Psoas muscle (tissue), 8 donors: ENCODE measurements around the gene C20orf202. TPM values are rescaled to one million over a fixed set of nuclear protein-coding genes. Genes with fewer than 3 reads are reported as not detected.

ENCODE experiments used
- ATAC-seq, 4 donors: fragments of 200-7000 bp; cut with Tn5 transposase; one replicate each; pipeline ENCODE4 v1.9.1; 2020; ENCODE audit warnings: moderate library complexity in 3 of 4, mild to moderate bottlenecking in 2 of 4
- DNase-seq, 2 donors: peaks; one replicate each; pipeline ENCODE4 v3.0.0-alpha.2; 2020
- H3K27ac ChIP-seq: fragments of 200-600 bp; one replicate; pipeline ENCODE4 v1.8.0; 2022
- H3K27me3 ChIP-seq, 3 donors: fragments of 200-600 bp in 1 of 3; one replicate each; pipeline versions ENCODE4 v1.6.1 to v1.8.0; 2013 to 2022; ENCODE audit warnings: low read length in 2 of 3, mild to moderate bottlenecking in 2 of 3, moderate library complexity in 1 of 3; ENCODE audit not compliant: insufficient read depth in 3 of 3
- H3K36me3 ChIP-seq, 2 donors: fragments of 200-600 bp in 1 of 2; one replicate each; pipeline versions ENCODE4 v1.6.1 to v1.8.0; 2013 to 2022; ENCODE audit warnings: low read depth in 1 of 2, mild to moderate bottlenecking in 1 of 2, moderate library complexity in 1 of 2; ENCODE audit not compliant: insufficient read depth in 1 of 2
- H3K4me1 ChIP-seq: fragments of 200-600 bp; one replicate; pipeline ENCODE4 v1.8.0; 2022
- H3K4me3 ChIP-seq: fragments of 200-600 bp; one replicate; pipeline ENCODE4 v1.8.0; 2022; ENCODE audit warnings: mild to moderate bottlenecking
- H3K9me3 ChIP-seq: fragments of 200-600 bp; one replicate; pipeline ENCODE4 v1.8.0; 2022
- CTCF ChIP-seq: fragments of 200-600 bp; IDR thresholded peaks from one replicate; pipeline ENCODE4 v1.8.0; 2022; ENCODE audit warnings: antibody characterized with exemption
- WGBS, 3 donors: extraction: QIAGEN DNeasy Blood & Tissue Kit; methylation state at CpG; one replicate each; pipeline versions ENCODE4 v1.1.6 to v1.1.7; 2013; 5-methylcytosine and 5-hydroxymethylcytosine counted together
- intact Hi-C, 2 donors: fragments of 100-400 bp; cut with DNase I; formaldehyde crosslinking; loops; one replicate each; pipeline versions ENCODE4 v1.11.0 to v1.14.2; 2022
- polyA plus RNA-seq, 3 donors: library from polyadenylated mRNA; stranded (reverse); fragments of 200-250 nt; gene quantifications; one replicate each; pipeline ENCODE4 v1.2.3, GENCODE V29; 2013
- total RNA-seq, 4 donors: library from RNA; stranded (reverse); fragmentation: NEBNext Ultra II Directional in 2 of 4; extraction: Animal tissue kit (Norgen Biotek cat#: 25700) in 2 of 4; gene quantifications; one replicate each; pipeline versions ENCODE4 v1.2.1 to v1.2.4, GENCODE V29; 2021 to 2023
- donor health status: healthy with polysubstance abuse.
- donor health status: DM: no; HTN: no; CAD: no; lungs with moderate emphysema.
- donor health status: Bipolar disorder and iron deficiency.
- donor health status: healthy.
- donor health status: DM: yes; HTN: yes; CAD: no.
- donor health status: DM: no; HTN: no; CAD: no.
- donor health status: DM: no; HTN: no; CAD: no.
- donor health status: DM: yes; HTN: yes; CAD: no.

The C20orf202 gene
- total and polyA plus RNA-seq, 7 donors: 0.05 to 0.32 (median 0.12) TPM; not detected in 1

DNA sequence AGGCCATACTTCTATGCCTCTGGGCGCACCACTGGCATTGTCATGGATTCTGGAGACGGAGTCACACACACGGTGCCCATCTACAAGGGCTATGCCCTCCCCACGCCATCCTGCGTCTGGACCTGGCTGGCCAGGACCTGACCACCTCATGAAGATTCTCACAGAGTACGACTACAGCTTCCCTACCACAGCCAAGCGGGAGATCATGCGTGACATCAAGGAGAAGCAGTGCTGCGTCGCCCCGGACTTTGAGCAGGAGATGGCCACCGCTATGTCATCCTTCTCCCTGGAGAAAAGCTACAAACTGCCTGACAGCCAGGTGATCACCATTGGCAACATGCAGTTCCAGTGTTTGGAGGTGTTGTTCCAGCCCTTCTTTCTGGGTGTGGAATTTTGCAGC lies 42.3 kb upstream of the C20orf202 start:
- DNase-seq (no peak), ATAC-seq (no peak)
- Histone ChIP-seq H3K9me3 (no peaks in the 10 kb centered on the region), H3K27me3 (no peaks in the 10 kb centered on the region), H3K4me3 (no peak overlapping the region), H3K36me3 (peaks cover 10 to 79% of the 10 kb centered on the region in 2 donors), H3K4me1 (no peaks in the 10 kb centered on the region), H3K27ac (no peak overlapping the region)
- intact Hi-C loops: no loop called here
- no peak for TF ChIP-seq CTCF
- WGBS, 3 donors: 97 to 98% (median 98%) methylated on average over 12 of the region's 12 CpGs

DNA sequence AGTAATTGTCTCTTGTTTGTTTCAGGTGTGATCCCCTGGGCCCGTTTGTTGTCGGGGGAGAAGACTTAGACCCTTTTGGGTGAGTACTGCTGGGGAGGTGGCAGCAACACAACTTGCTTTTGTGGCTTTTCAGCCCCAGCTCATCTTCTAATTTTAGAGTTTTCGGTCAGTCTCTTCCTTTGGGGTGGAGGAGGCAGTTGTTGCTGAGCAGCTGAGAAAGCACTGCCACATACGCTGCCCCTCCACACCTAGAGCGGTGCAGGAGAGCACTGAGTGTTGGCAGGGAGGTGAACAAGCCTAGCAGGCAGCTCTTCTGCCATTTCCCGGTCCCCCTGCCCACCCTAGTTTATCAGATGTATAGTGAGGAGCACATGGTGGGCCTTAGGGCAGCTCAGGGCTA lies 40.1 kb upstream of the C20orf202 start:
- intact Hi-C loops: no loop called here
- Histone ChIP-seq H3K4me3 (no peak overlapping the region), H3K4me1 (no peaks in the 10 kb centered on the region), H3K27ac (no peak overlapping the region), H3K9me3 (no peaks in the 10 kb centered on the region), H3K36me3 (peaks cover 12 to 89% of the 10 kb centered on the region in 2 donors), H3K27me3 (no peaks in the 10 kb centered on the region)
- 93 to 97% (median 94%) methylated on average over 6 of the region's 6 CpGs for whole genome bisulfite sequencing, 3 donors
- no peak for TF ChIP-seq CTCF
- ATAC-seq (no peak), DNase-seq (no peak)

DNA sequence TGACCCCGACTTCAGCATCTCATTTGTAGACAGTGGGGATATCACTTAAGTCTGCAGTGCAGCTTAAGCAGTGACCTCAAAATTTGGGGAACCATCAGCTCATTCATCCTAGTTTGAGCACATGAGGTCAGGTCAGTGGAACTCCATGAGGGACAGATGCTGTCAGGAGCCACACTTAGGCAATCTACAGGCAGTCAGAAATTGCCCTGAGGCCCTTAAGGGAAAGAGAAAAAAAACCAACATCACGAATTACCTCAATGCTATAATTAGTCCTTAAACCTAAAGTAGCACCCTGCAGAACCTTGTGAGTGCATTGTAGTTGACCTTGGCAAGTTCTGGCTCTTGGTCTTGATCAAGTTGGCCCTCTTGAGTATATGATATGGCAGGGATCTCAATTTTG lies 39.6 kb upstream of the C20orf202 start:
- H3K4me1 ChIP-seq: no peaks in the 10 kb centered on the region
- DNase-seq (no peak), ATAC-seq (no peak)
- peaks cover 14 to 94% of the 10 kb centered on the region in 2 donors for H3K36me3 ChIP-seq
- intact Hi-C loops: no loop called here
- no peaks in the 10 kb centered on the region for H3K27me3 ChIP-seq
- H3K4me3 ChIP-seq: no peak overlapping the region
- no peak for TF ChIP-seq CTCF
- no peak overlapping the region for H3K27ac ChIP-seq
- no peaks in the 10 kb centered on the region for H3K9me3 ChIP-seq
- 70 to 76% (median 72%) methylated on average over 2 of the region's 2 CpGs for WGBS, 3 donors

GRCh38 chr20:1164871-1165270 lies 38.4 kb upstream of the C20orf202 start:
- H3K4me3 ChIP-seq: no peak overlapping the region
- H3K36me3 ChIP-seq: peaks cover 19 to 99% of the 10 kb centered on the region in 2 donors
- 94 to 98% (median 95%) methylated on average over 7 of the region's 7 CpGs for WGBS, 3 donors
- intact Hi-C loops: no loop called here
- DNase-seq: no peak
- no peak overlapping the region for H3K27ac ChIP-seq
- no peaks in the 10 kb centered on the region for H3K4me1 ChIP-seq
- no peaks in the 10 kb centered on the region for H3K27me3 ChIP-seq
- H3K9me3 ChIP-seq: no peaks in the 10 kb centered on the region
- no peak for ATAC-seq
- no peak for TF ChIP-seq CTCF

GRCh38 chr20:1165521-1165920 lies 37.7 kb upstream of the C20orf202 start:
- ATAC-seq (no peak), DNase-seq (no peak)
- intact Hi-C loops: no loop called here
- Histone ChIP-seq H3K9me3 (no peaks in the 10 kb centered on the region), H3K4me1 (no peaks in the 10 kb centered on the region), H3K27me3 (no peaks in the 10 kb centered on the region), H3K36me3 (peaks cover 19 to 99% of the 10 kb centered on the region in 2 donors), H3K27ac (no peak overlapping the region), H3K4me3 (no peak overlapping the region)
- 89 to 96% (median 94%) methylated on average over 1 of the region's 1 CpG for WGBS, 3 donors
- no peak for TF ChIP-seq CTCF
